IMR-90 (cell line): Measurements from ENCODE around the gene CD69. TPM values are rescaled to one million over a fixed set of nuclear protein-coding genes. Genes with fewer than 3 reads are reported as not detected.

Source experiments
- ATAC-seq: fragments of 200-7000 bp; cut with Tn5 transposase; 2 replicates; pipeline ENCODE4 v1.9.1; 2020; ENCODE audit warnings: low read depth, mild to moderate bottlenecking, moderate library complexity
- BruUV-seq: library from RNA; stranded (reverse); fragments of 400-500 nt; replicated peaks from 2 replicates; lab custom pipeline; 2021; lab: Mats Ljungman, UMichigan
- CTCF ChIA-PET: fragments of 300-600 bp; formaldehyde crosslinking; extraction: SDS; loops from one replicate; lab custom pipeline; 2021; ENCODE audit warnings: antibody characterized with exemption; lab: Yijun Ruan, JAX
- POLR2A ChIA-PET: fragments of 300-600 bp; sonication (Branson Sonifier 250); formaldehyde crosslinking; loops from one replicate; lab custom pipeline; 2022; ENCODE audit warnings: antibody characterized with exemption; ENCODE audit not compliant: unreplicated experiment; lab: Charles Lee
- DNase-seq: peaks from one replicate; pipeline ENCODE4 v3.0.0; 2013
- H2AFZ ChIP-seq: replicated peaks from 2 replicates; pipeline ENCODE3; 2013; ENCODE audit warnings: low read length, mild to moderate bottlenecking; ENCODE audit not compliant: poor library complexity
- H2AK5ac ChIP-seq: 2 replicates; pipeline ENCODE4 v1.6.1; 2013; ENCODE audit warnings: low read depth, low read length, inconsistent platforms
- H2AK9ac ChIP-seq: replicated peaks from 2 replicates; pipeline ENCODE3; 2013; ENCODE audit warnings: mild to moderate bottlenecking, low read depth, low read length, moderate library complexity; ENCODE audit not compliant: poor library complexity
- H2BK120ac ChIP-seq: 2 replicates; pipeline ENCODE4 v1.6.1; 2013; ENCODE audit warnings: low read depth, low read length, inconsistent platforms
- H2BK15ac ChIP-seq: 3 replicates; pipeline ENCODE4 v1.6.1; 2013; ENCODE audit warnings: low read depth, low read length, inconsistent platforms
- H2BK20ac ChIP-seq: 2 replicates; pipeline ENCODE4 v1.6.1; 2013; ENCODE audit warnings: low read depth, mild to moderate bottlenecking, inconsistent platforms, low read length, moderate library complexity
- H2BK5ac ChIP-seq: 2 replicates; pipeline ENCODE4 v1.6.1; 2013; ENCODE audit warnings: mild to moderate bottlenecking, low read depth, low read length, inconsistent platforms; ENCODE audit not compliant: poor library complexity, severe bottlenecking
- H3K14ac ChIP-seq: replicated peaks from 2 replicates; pipeline ENCODE4 v1.6.1; 2013; ENCODE audit warnings: low read depth, low read length, inconsistent platforms
- H3K18ac ChIP-seq: 2 replicates; pipeline ENCODE4 v1.6.1; 2013; ENCODE audit warnings: low read depth, low read length, control low read depth
- H3K23ac ChIP-seq: 2 replicates; pipeline ENCODE4 v1.6.1; 2013; ENCODE audit warnings: low read depth, low read length, inconsistent platforms
- H3K27ac ChIP-seq: 2 replicates; pipeline ENCODE4 v1.5.1; 2013; ENCODE audit warnings: mild to moderate bottlenecking, control low read depth, low read length; ENCODE audit not compliant: insufficient read depth
- H3K27me3 ChIP-seq: 2 replicates; pipeline ENCODE4 v1.6.1; 2013; ENCODE audit warnings: low read length; ENCODE audit not compliant: control insufficient read depth, insufficient read depth
- H3K36me3 ChIP-seq: 2 replicates; pipeline ENCODE4 v1.6.1; 2013; ENCODE audit warnings: low read length, mixed read lengths; ENCODE audit not compliant: control insufficient read depth, insufficient read depth
- H3K4ac ChIP-seq: 2 replicates; pipeline ENCODE4 v1.6.1; 2013; ENCODE audit warnings: low read depth, low read length, inconsistent platforms
- H3K4me1 ChIP-seq: 2 replicates; pipeline ENCODE4 v1.6.1; 2013; ENCODE audit warnings: low read length, mixed read lengths; ENCODE audit not compliant: control insufficient read depth, insufficient read depth
- H3K4me2 ChIP-seq: 2 replicates; pipeline ENCODE4 v1.6.1; 2013; ENCODE audit warnings: low read depth, mild to moderate bottlenecking, control low read depth, low read length, moderate library complexity
- H3K4me3 ChIP-seq: 2 replicates; pipeline ENCODE4 v1.5.1; 2013; ENCODE audit warnings: low read depth, mild to moderate bottlenecking, control low read depth, low read length, moderate library complexity; ENCODE audit not compliant: insufficient read depth
- H3K56ac ChIP-seq: 2 replicates; pipeline ENCODE4 v1.6.1; 2013; ENCODE audit warnings: low read length, inconsistent platforms; ENCODE audit not compliant: insufficient read depth; ENCODE audit errors: extremely low read depth
- H3K79me1 ChIP-seq, 2 experiments: 2 replicates each; pipeline ENCODE4 v1.6.1; 2013; ENCODE audit warnings: low read length in 2 of 2, inconsistent platforms in 1 of 2, low read depth in 1 of 2
- H3K9ac ChIP-seq: 2 replicates; pipeline ENCODE4 v1.6.1; 2013; ENCODE audit warnings: low read depth, low read length, control low read depth
- H3K9me1 ChIP-seq: 2 replicates; pipeline ENCODE4 v1.6.1; 2013; ENCODE audit warnings: low read length, inconsistent platforms; ENCODE audit not compliant: insufficient read depth
- H3K9me3 ChIP-seq: 2 replicates; pipeline ENCODE4 v1.6.1; 2013; ENCODE audit warnings: low read length; ENCODE audit not compliant: control insufficient read depth, insufficient read depth
- H4K20me1 ChIP-seq: 2 replicates; pipeline ENCODE4 v1.6.1; 2013; ENCODE audit warnings: low read length, inconsistent platforms; ENCODE audit not compliant: insufficient read depth
- H4K5ac ChIP-seq: 2 replicates; pipeline ENCODE4 v1.6.1; 2013; ENCODE audit warnings: mild to moderate bottlenecking, low read depth, low read length, control low read depth
- H4K8ac ChIP-seq, 2 experiments: 2 replicates each; pipeline ENCODE4 v1.6.1; 2013; ENCODE audit warnings: low read depth in 2 of 2, low read length in 2 of 2, control low read depth in 1 of 2, inconsistent platforms in 1 of 2
- H4K91ac ChIP-seq: 2 replicates; pipeline ENCODE4 v1.6.1; 2013; ENCODE audit warnings: low read depth, low read length, inconsistent platforms; ENCODE audit not compliant: insufficient read depth
- CEBPB ChIP-seq: IDR thresholded peaks from 2 replicates; pipeline ENCODE4 v1.6.1; 2012; ENCODE audit warnings: low read depth, low read length, improper control_type of control experiment
- MAZ ChIP-seq: IDR thresholded peaks from 2 replicates; pipeline ENCODE4 v1.6.1; 2012; ENCODE audit warnings: low read depth, mild to moderate bottlenecking, low read length, improper control_type of control experiment, moderate library complexity, borderline replicate concordance
- WGBS, 2 experiments: methylation state at CpG; one replicate each; pipeline versions ENCODE4 v1.1.5 to v1.1.7; 2013; ENCODE audit warnings: missing lambda C conversion rate in 2 of 2; ENCODE audit not compliant: insufficient read length in 1 of 2; ENCODE audit errors: extremely low coverage in 2 of 2; 5-methylcytosine and 5-hydroxymethylcytosine counted together
- dilution Hi-C: fragments of 300-500 bp; cut with HindIII; formaldehyde crosslinking; loops from one replicate; pipeline ENCODE4 v1.14.3; 2018; ENCODE audit warnings: low sequenced_read_pairs; ENCODE audit not compliant: unreplicated experiment
- in situ Hi-C: fragments of 300-500 bp; cut with MboI; formaldehyde crosslinking; loops from 3 replicates; pipeline ENCODE4 v1.14.3; 2019; ENCODE audit warnings: low sequenced_read_pairs, inconsistent platforms, mixed read lengths
- intact Hi-C: fragments of 100-400 bp; cut with micrococcal nuclease; formaldehyde crosslinking; loops from 2 replicates; pipeline ENCODE4 v1.10.0; 2022
- polyA plus RNA-seq, 3 experiments: library from polyadenylated mRNA; depleted of rRNA; stranded (reverse); fragments of >200 nt; gene quantifications; 2 replicates each; pipeline ENCODE4 v1.2.3, GENCODE V29; 2012; ENCODE audit warnings: low replicate concordance in 1 of 3
- total RNA-seq: library from RNA; depleted of rRNA; stranded (reverse); fragments of >200 nt; gene quantifications from 2 replicates; pipeline ENCODE4 v1.2.3, GENCODE V29; 2012

CD69 gene
- total and polyA plus RNA-seq, 2 of the 4 experiments (the other 2 are of a cell fraction): not detected

DNA sequence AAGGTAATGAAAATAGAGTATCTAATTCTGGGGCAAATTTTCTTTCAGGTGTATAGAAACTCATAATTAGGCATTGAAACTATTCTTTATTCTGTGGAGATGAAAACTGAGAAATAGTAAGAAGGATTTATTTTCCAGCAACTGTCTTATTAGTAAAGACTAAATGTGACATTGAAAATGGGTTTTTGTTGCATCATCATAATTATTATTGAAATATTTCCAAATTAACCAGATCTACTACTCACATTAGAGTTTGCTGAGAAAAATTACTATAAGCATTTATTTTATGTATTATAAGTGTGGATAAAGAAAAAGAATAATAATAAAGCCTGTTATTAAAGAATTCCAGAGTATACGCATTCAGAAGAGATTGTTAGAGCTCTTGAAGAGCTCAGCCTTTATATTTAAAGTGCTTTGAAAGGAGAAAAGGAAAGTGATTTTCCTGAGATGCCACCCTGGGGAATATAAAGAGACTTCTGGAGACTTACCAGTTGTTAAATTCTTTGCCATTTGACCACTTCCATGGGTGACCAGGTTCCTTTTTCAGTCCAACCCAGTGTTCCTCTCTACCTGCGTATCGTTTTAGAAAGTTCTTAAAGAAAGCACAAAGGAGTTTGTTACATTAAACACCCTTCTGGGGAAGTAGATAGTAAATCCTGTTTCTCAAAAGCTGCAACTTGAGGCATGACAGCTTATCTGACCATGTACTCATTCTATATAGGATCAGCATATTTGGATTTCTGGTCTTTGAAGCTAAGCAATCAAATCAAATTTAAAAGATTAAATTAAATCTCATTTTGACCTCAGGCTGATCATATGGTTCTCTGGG is 6.4 kb downstream of the CD69 start:
- H3K36me3 ChIP-seq: no peaks in the 10 kb centered on the region
- H4K91ac ChIP-seq: no peak overlapping the region
- ATAC-seq (no peak), DNase-seq (no peak)
- H3K9ac ChIP-seq: no peak overlapping the region
- dilution Hi-C loops (no loop called here), intact Hi-C loops (loop anchor here (5.0 kb wide), 3 partner anchors 258 to 438 kb away; partner anchors contain the start of genes CLEC12B and CLEC9A), in situ Hi-C loops (no loop called here)
- H3K9me3 ChIP-seq: no peaks in the 10 kb centered on the region
- H3K4me2 ChIP-seq: no peak overlapping the region
- H3K9me1 ChIP-seq: no peaks in the 10 kb centered on the region
- H3K27ac ChIP-seq: no peak overlapping the region
- no peak for TF ChIP-seq MAZ
- peak; percentile 16; the same call in 1 of the 2 replicates for TF ChIP-seq CEBPB
- H3K79me1 ChIP-seq: no peaks in the 10 kb centered on the region
- H3K56ac ChIP-seq: no peak overlapping the region
- no peak overlapping the region for H4K8ac ChIP-seq
- no TSS peak for BruUV-seq
- no peak overlapping the region for H2BK5ac ChIP-seq
- no peaks in the 10 kb centered on the region for H4K20me1 ChIP-seq
- H3K27me3 ChIP-seq: no peaks in the 10 kb centered on the region
- H2AK5ac ChIP-seq: no peak overlapping the region
- H3K14ac ChIP-seq: no peak overlapping the region
- no peak overlapping the region for H2AFZ ChIP-seq
- CTCF ChIA-PET: interaction anchor here (0.6 to 1.4 kb wide), 3 partner anchors 26 to 385 kb away, joined by 3 to 5 read pairs (median 3); no protein-coding TSS in a partner anchor
- H3K4me1 ChIP-seq: no peaks in the 10 kb centered on the region
- H3K18ac ChIP-seq: no peak overlapping the region
- no peak overlapping the region for H2AK9ac ChIP-seq
- no peak overlapping the region for H3K4ac ChIP-seq
- POLR2A ChIA-PET: no interaction called here
- no peak overlapping the region for H4K5ac ChIP-seq
- H3K23ac ChIP-seq: no peak overlapping the region
- no peak overlapping the region for H2BK20ac ChIP-seq
- no peak overlapping the region for H3K4me3 ChIP-seq
- H2BK120ac ChIP-seq: no peak overlapping the region
- WGBS, 2 experiments: no CpG with 5 or more reads among the region's 3 CpGs
- no peak overlapping the region for H2BK15ac ChIP-seq
